Stimulated activated CD8-positive, alpha-beta memory T cell treated with anti-CD3 and anti-CD28 coated beads, Interleukin-15, amount 100 ng/mL, for 1 hour (primary cell): Measurements from ENCODE around the gene ANKRA2.
A peak's percentile ranks its signal among the peaks of the same experiment; 100 is the strongest.
"Not testable (repeated sequence)": the region's sequence is repeated elsewhere in the genome, so short reads cannot be mapped to it uniquely, and the experiment has no call there.

Experiments
- DNase-seq: peaks from one replicate; pipeline ENCODE4 v3.0.0-alpha.2; 2020; ENCODE audit warnings: low read depth

Gene ANKRA2

DNA sequence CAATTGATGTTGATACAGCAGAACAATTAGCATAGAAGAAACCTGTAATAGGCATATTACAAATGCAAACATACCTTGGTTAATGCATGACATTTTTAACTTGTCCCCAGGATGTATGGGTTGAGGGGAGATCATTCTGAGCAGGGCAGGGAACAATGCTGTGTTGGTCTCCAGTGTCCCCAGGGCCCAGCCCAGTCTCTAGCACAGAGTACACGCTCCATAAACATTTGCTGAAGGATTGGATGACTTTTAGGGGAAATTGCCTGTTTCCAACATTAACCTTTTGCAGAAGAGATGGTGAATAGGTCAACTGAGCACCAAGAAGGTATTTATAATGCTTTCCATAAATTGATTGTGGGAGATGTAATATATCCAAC is 20.0 kb downstream of the ANKRA2 start:
- DNase-seq = no peak

DNA sequence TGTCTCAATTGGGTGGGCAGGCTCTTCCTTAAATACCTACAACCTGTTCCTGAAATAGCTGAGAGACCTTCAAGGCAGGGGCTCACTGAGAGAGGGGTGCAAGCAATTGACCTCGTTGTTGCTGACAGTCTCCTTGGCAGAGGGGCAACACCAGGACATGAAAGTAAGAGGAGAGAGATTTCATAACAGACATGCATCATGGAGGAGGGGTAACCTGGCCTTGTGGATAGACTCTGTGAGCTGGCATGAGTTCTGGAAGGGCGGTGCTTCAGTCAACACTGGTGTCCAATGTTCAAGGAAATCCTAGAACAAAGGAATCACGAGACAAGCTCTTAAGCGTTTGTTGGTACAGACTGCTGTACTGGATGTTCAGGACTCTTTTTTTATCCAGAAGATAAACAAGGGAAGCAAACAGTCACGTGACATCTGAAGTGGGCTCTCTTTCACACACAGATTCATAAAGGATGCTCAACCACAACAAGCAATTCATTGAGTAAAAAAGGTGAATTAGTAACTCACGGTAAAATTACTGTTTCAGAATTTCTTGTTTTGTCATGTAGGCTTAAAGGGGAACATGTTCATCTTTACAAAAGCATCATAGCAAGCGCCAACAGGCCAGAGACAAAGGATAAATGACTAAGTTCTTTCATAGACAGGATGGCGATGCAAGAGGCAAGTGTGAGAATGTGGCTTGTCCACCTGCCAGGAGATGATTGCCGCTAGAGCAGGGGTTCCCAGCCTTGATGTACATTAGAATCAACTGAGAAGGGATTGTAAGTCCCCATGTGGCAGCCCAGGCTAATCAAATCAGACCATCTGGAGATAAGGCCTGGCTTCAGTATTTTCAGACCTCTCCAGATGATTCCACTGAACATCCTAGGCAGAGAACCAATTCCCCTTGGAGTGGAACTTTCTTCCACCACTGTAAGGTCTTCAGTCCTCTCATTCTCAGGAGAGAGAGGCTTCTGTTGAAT is 20.7 kb downstream of the ANKRA2 start:
- DNase-seq = no peak

DNA sequence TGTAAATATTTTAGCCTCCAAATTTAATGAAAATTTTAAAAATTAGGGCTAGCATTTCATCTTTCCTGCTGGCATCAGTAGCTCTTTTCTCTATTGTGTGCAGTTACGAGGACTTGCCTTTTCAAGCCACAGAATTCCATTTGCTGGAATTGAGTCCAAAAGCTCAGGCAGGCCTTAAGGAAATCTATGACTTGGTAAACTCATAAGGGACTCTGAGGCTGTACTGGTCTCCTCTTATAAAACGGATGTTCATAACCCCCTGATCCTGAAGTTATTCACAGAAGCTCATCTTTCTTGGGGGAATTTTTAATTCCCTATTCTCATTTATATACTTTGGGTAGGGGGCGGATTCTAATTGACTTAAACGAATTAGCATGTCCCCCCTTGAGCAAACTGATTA is 23.4 kb downstream of the ANKRA2 start:
- no peak for DNase-seq

DNA sequence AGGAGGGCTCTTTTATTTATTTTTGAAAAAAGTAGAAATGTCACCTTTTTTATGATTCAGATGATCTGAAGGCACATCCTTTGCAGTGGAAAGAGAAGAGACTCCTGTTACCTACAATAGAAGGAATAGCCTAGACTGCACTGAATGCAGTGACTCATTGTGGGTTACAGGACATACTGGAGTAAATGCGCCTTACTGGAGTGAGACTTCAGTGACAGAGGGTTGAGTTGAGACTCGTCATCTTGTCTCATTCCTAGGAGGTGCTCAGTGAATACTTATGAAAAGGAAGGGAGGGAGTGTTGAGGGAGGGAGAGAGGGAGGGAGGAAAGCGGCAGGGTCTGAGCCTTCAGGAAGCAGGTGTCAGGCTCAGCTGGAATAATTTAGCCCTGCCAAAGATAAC is 25.2 kb downstream of the ANKRA2 start:
- no peak for DNase-seq

DNA sequence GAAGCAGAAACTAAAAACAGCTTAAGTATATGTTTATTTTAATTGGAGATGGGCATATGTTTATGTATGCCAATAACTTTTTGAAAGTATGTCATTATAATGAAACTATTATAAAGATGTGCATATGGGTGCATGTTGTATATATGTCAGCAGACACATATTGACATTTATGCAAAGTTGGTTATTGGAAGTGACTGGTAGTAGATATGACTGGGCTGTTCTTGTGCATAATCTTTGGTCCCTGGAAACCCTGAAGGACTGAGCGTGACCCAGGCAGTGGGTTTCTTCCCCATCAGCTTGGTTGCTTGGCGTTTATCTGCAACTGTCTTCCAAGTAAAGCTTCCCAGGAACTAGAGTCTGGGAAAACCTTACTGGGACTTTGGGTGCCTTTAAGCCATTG is 25.7 kb downstream of the ANKRA2 start:
- no peak for DNase-seq

DNA sequence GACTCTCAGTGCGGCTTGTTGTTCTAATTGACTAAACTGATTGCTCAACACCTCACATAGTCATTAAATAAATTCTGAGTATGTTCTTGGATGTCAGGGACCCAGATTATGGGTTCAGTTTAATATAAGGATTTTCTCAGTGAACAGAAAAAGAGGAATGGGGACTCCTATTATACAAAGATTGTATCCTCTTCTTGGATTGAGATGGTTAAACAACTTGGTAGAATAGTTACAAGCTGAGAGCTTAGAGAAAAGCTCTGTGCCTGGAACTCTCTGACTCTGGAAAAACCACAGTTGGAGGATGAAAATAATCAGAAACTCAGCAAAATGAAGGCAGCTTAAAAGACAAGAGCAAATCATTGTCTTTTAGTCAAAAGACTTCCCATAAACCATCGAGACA is 30.5 kb downstream of the ANKRA2 start:
- DNase-seq = no peak

DNA sequence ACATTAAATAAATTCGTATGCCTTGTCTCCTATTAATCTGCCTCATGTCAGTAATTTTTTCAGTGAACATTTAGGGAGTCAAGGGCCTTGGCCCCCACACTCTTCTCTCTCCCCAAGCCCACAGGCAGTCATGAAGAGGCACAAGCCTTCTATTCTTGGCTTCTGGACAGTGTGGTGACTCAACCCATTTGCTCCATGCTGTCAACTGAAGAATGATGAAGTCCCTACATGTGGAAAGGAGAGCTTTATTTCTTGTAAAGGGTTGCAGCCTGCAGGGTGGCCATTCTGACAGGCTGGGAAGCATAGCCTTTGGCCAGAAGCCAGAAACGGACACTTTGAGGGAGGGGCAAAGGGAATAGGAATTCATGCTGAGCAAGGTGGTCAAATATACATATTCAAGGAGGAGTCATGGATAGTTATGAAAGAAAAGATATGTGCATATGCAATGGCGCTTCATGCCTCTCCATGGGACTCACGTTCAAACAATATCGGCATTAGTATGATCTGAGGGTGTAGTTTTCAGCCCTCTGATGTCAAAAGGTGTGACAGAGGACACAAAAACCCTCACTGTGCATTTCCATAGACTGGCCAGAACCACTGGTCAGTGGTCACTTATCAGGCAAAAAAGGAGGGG is 31.3 kb downstream of the ANKRA2 start:
- DNase-seq = no peak

DNA sequence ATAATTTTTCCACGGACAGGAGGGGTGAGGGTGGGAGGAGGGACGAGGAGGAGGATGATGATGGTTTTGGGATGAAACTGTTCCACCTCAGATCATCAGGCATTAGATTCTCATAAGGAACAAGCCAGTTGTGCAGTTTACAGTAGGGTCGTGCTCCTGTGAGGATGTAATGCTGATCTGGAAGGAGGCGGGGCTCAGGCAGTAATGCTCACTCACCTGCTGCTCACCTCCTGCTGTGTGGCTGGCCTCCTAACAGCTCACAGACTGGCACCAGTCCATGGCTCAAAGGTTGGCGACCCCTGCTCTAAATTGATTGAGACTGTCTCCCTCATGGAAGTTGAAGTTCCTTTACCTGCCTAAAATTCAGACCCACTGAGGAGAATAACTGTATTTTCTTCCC is 33.2 kb downstream of the ANKRA2 start:
- no peak for DNase-seq

DNA sequence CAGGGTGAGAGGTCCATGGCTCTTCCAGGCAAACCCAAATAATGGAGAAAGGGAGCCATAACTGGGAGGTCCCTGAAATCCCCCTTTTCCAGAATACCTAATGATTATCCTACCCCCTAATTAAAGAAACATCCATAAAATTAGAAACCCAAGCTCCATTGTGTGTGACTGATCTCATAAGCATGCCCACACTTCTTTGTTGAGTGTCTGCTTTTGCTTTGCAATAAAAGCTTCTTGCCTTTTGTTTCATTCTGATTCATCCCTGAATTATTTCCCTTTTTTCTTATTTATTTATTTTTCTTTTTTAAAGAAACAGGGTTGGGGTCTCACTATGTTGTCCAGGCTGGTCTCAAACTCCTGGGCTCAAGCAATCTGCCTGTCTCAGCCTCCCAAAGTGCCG is 34.1 kb downstream of the ANKRA2 start:
- DNase-seq = no peak

DNA sequence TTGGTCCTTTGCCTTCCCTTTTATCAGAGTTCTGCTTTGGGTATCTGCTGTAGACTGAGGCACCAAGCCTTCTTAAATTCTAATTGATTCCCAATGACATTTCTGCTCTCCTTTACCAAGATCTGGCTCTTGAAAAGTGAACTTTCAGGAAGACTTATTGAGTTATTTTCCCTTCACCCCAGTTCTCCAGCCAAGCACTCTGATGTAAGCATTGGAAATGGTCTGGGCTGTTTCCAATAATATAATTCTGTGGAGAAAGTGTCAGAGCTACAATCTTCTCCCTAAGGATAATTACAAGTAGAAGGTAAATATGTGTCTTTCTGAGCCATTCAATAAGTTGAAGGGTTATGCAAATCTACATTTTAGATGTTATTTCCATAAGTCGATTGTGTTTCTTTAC is 36.4 kb downstream of the ANKRA2 start:
- DNase-seq = no peak

DNA sequence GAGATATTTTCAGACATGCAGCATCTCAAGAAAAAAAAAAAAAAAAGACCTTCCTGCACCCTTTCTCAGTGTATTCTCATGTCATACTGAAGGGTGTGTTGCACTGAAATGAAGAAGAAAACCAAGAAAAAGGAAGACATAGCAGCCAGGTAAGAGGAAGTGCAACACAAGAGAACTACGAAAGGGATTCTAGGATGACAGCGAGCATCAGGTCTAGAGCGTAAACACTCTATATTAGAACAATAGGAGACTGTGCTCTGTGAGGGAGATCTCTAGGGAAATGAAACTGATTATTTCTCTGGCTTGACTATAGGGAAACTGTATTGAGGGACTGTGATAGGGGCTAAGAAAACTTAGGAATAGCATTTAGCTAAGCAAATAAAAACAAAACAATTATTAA is 37.2 kb downstream of the ANKRA2 start:
- no peak for DNase-seq

DNA sequence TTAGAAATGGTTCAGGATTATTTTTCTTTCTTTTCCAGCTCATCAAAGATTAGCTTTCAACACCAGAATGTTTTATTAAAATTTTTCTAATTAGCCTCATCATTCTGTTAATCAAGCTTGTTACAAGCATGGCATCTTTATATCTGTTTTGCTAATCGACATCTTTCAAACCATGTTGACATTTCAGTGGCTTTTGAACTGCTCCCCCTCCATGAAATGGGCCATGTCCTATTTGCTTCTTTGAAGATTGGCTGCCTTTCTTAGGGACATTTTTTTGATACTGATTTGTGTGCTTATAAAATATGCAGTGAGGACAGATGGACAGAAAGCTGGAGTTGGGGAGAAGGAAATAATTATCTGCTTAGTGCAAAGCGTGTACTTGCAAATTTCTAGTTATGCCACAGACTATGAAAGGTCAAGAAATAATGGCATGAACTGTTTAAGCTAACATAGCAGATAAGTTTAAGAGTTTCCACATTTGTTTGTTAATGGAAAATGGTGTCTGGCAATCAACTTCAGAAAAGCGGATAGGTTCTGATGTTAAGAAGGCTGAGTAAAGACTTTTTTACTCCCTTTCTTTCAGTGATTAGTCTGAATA is 39.7 kb downstream of the ANKRA2 start:
- DNase-seq = no peak

DNA sequence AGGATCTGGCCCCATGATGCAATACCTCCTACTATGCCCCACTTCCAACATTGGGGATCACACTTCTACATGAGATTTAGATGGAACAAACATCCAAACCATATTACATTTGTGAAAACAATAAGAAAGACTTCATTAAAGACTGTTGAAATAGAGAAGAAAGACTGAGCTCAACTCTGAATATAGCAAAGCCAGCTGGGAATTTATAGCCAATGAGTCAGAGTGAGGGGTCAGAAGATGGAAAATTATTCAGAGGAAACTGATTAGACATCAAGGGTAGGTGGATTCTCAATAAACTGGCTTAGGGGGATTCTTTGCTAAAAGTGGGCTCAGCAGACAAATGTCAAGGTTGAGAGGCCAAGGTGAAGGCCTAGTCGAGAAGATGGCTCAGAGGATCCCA is 41.6 kb downstream of the ANKRA2 start:
- no peak for DNase-seq

DNA sequence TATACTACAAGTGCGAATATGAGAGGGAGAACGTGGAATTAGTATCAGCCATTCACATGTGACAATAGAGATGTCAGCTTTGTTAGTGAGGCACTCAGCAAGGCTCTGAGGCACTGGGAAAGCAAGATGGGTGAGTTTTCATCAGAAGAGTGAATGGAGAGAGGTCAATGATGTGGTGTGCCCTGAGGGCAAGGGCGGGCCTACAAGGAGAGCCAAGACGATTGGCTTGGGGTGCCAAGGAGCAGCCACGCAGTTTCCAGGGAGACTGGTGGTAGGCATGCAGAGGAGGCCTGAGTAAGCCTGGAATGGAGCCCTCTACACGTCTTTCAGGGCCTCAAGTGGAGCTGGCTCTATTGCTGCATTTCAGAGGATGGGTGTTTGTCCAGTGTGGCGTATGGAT is 42.5 kb downstream of the ANKRA2 start:
- no peak for DNase-seq

DNA sequence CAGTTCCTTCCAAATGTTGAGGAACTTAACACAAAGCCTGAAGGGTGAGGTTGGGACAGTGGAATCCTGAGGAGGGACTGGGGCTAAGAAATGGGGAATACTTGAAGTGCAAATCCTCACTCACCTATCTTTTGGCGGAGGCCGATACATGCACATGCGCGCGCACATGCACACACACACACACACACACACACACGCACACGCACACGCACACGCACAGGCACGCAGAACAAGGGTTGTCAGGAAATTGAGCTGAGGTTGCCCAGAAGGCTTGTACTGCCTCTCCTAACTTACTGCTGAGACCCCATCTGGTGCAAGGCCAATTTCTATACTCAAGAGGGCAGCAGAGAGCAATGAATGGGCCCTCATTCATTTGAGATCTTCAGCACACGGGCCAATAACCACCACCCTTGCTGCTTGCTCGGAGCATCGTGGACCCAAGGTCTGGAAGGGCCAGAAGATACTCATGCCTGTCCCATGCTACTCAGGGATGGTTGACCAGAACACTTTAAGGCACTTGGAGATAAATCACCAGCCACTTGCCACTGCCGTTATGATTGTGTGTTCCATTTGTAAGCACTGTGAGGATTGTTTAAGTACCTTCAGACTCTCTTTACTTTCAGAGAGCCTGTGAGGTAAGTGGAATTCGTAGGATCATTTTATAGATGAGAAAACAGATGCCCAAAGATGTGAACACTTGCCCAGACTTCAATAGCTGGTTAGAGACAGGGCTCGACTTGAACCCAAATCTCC is 45.7 kb downstream of the ANKRA2 start:
- peak; percentile 30 for DNase-seq

DNA sequence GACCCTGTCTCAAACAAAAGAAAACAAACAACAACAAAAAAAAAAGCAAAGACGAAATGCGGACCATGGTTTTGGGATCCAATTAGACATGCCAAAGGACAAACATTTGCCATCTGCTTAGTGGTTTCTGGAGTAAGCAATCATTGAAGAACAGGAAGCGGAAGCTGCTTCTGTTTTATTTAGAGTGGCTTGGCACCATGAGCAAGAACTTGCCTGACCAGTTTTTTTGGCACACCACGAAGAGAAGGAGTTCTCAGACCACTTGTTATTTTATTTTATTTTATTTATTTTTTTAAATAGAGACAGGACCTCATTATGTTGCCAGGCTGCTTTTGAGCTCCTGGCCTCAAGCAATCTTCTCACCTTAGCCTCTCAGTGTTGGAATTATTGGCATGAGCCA is 50.2 kb downstream of the ANKRA2 start:
- no peak for DNase-seq

DNA sequence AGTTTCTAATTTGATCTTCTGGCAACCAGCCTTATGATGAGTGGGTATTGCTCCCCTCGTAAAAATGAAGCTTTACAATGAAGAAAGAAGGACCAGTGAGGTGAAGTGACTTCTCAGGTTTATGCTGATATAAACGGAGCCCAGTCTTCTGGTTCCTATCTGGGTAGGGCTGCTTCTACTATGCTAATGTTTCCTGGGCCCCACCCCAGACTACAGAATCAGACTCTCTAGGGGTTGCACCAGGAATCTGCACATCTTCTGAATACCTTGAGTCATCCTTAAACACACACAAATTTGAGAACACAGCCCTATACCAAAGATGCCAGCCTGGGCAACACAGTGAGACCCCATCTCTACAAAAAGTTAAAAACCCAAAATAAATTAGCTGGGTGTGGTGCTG is 51.0 kb downstream of the ANKRA2 start:
- no peak for DNase-seq

DNA sequence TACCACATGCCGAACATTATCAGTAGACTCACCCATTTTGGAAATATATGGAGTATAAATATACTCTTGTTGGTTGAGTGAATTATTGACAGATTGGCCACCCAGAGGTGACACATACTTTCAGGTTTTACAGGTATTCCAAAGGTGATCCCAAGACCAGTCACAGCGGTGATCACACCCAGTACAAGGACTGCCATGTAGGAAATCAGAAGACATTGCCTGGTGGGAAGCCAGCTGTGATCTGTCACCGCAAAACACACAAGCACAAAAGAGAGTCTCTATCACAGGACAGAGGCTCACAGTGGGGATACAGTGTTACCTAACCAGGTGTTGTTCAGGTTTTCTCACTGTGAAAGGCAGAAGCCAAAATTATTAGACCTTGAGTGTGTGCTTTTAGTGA is 51.4 kb downstream of the ANKRA2 start:
- no peak for DNase-seq

DNA sequence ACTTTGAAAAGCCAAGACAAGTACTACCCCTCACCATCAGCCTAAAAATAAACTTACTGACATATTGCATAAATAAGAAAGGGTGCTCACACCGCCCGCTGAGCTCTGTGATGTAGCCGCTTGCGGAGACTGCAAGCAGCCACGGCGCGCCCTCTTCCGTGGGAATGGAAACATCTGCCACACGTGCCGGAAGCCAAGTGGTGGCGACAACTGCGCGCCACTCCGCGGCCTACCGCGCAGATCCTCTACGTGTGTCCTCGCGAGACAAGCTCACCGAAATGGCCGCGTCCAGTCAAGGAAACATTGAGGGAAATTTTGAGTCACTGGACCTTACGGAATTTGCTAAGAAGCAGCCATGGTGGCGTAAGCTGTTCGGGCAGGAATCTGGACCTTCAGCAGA is 56.9 kb downstream of the ANKRA2 start:
- DNase-seq = not testable (repeated sequence)

DNA sequence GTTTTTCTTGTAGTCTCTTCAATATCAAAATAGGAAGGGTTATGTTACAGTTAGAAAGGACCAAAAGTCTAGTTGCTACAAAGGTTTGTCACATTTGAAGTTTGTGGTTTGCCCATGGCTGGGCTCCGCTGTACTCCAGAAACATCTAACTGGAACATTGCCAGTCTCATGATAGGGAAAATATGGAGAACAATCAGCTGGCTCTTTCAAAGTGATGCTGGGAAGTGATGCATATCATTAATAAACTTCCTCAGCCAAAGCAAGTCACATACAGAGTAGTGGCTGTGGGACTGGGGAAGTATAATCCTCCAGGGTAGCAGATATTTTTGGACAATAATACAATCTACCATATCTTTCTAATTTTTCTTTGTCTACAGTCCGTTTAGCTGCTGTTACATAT is 58.4 kb downstream of the ANKRA2 start:
- DNase-seq = no peak

DNA sequence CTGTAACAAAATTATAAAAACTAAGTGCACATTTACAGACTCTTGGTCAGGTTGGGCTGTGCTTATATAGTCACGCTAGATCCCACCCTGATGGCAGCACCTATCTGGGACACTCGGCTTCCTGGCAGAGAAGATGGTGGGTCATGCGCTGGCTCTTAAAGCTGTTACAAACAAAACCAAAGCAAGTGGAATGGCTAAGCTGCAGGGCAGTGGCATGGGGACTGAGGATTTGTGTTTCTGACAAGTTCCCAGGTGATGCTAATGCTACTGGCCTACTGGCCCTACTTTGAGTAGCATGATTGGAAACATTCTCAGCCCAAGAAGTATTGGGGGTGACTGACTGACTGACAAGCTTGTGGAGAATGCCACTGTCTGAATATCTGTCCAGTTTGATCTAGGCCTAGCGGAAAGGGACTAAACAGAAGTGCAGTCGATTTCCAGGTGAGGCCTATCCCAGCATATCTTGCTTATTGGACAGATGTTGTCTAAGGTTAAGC is 58.9 kb downstream of the ANKRA2 start:
- no peak for DNase-seq
